Measurements from ENCODE around the gene FBXO31. TPM values are rescaled to one million over a fixed set of nuclear protein-coding genes. Genes with fewer than 3 reads are reported as not detected.

Gene FBXO31
- total and polyA plus RNA-seq, 2 of the 8 experiments (the other 6 are each of a cell fraction or from before 2014, with no cell fraction given): 8.3 to 21.6 TPM

GRCh38 chr16:87305505-87306391, 77.8 kb downstream of the FBXO31 start (continued):
- TF ChIP-seq MAX (IDR thresholded peaks at IDR 0.05): peak; percentile 47; the same call in 1 of the 2 replicates
- TF ChIP-seq RAD21 (IDR thresholded peaks at IDR 0.05 in 1 of 2, conservative IDR thresholded peaks at IDR 0.05 in 1 of 2; ENCODE audit: low read depth in 2 of 2, low read length in 2 of 2): peak in 1 of 2 experiments; percentile 18; a peak in 1 of 4 replicates
- no peak for TF ChIP-seq TCF12 (IDR thresholded peaks at IDR 0.05; ENCODE audit: low read depth, low read length)
- no peak for TF ChIP-seq FOSL1 (IDR thresholded peaks at IDR 0.05; ENCODE audit: insufficient read depth, low read depth, low read length)
- TF ChIP-seq TAF1 (IDR thresholded peaks at IDR 0.05; ENCODE audit: low read depth, low read length): no peak

Measured in H1 (cell line).